HEK293 (cell line): ENCODE measurements around the gene PRSS16.

Experiments
- CTCF ChIA-PET: fragments of 350-600 bp; formaldehyde crosslinking; extraction: SDS; loops from one replicate; lab custom pipeline; 2021; ENCODE audit warnings: antibody characterized with exemption; lab: Yijun Ruan, JAX
- POLR2A ChIA-PET: fragments of 300-600 bp; formaldehyde crosslinking; extraction: SDS; loops from one replicate; lab custom pipeline; 2020; ENCODE audit warnings: antibody characterized with exemption, inconsistent platforms; lab: Yijun Ruan, JAX
- H3K27ac ChIP-seq: fragments of 200-500 bp; sonication (Bioruptor generic); 2 replicates; pipeline ENCODE4 v1.5.1; 2014; ENCODE audit warnings: low read depth, low read length, control low read depth, inconsistent platforms; ENCODE audit errors: extremely low read depth
- H3K36me3 ChIP-seq, 2 experiments: fragments of 200-500 bp in 1 of 2; sonication (Bioruptor generic) in 1 of 2; 1 replicate in 1 of 2; 2 replicates in 1 of 2; pipeline ENCODE4 v1.5.1; 2014 to 2017; ENCODE audit warnings: inconsistent platforms in 2 of 2, low read length in 2 of 2; ENCODE audit not compliant: control insufficient read depth in 2 of 2, insufficient read depth in 1 of 2
- H3K4me1 ChIP-seq: fragments of 200-500 bp; sonication (Bioruptor generic); 2 replicates; pipeline ENCODE4 v1.5.1; 2014; ENCODE audit warnings: mild to moderate bottlenecking, low read length, inconsistent platforms; ENCODE audit not compliant: control insufficient read depth, insufficient read depth
- H3K4me3 ChIP-seq: 2 replicates; pipeline ENCODE4 v1.5.1; 2011; ENCODE audit warnings: low read depth, mild to moderate bottlenecking, control low read depth, low read length, moderate library complexity
- H3K9me3 ChIP-seq: fragments of 200-500 bp; sonication (Bioruptor generic); 2 replicates; pipeline ENCODE4 v1.5.1; 2014; ENCODE audit warnings: low read depth, low read length, inconsistent platforms; ENCODE audit not compliant: control insufficient read depth, insufficient read depth
- AEBP2 ChIP-seq: fragments of 450-650 bp; formaldehyde crosslinking; IDR thresholded peaks from 2 replicates; pipeline ENCODE4 v1.5.1; 2016; ENCODE audit warnings: missing biosample characterization, missing genetic modification characterization, borderline replicate concordance
- GFI1B ChIP-seq: fragments of 450-650 bp; formaldehyde crosslinking; IDR thresholded peaks from 2 replicates; pipeline ENCODE4 v1.5.1; 2016; ENCODE audit warnings: missing biosample characterization, missing genetic modification characterization
- GLIS1 ChIP-seq: fragments of 450-650 bp; formaldehyde crosslinking; IDR thresholded peaks from 2 replicates; pipeline ENCODE4 v1.5.1; 2016; ENCODE audit warnings: missing biosample characterization, missing genetic modification characterization
- OSR2 ChIP-seq: fragments of 450-650 bp; formaldehyde crosslinking; IDR thresholded peaks from 2 replicates; pipeline ENCODE4 v1.5.1; 2016; ENCODE audit warnings: missing biosample characterization, missing genetic modification characterization
- REST ChIP-seq: fragments of 450-650 bp; formaldehyde crosslinking; IDR thresholded peaks from 2 replicates; pipeline ENCODE4 v1.5.1; 2016; ENCODE audit warnings: missing biosample characterization, missing genetic modification characterization
- YY1 ChIP-seq: fragments of 450-650 bp; formaldehyde crosslinking; IDR thresholded peaks from 2 replicates; pipeline ENCODE4 v1.5.1; 2018; ENCODE audit warnings: missing biosample characterization, missing genetic modification characterization
- ZNF174 ChIP-seq: fragments of 450-650 bp; formaldehyde crosslinking; IDR thresholded peaks from 2 replicates; pipeline ENCODE4 v1.5.0; 2017; ENCODE audit warnings: missing biosample characterization, mild to moderate bottlenecking, missing genetic modification characterization
- ZNF426 ChIP-seq: fragments of 450-650 bp; formaldehyde crosslinking; IDR thresholded peaks from 2 replicates; pipeline ENCODE4 v1.5.1; 2017; ENCODE audit warnings: missing biosample characterization, missing genetic modification characterization, mild to moderate bottlenecking, inconsistent platforms, moderate library complexity
- ZNF488 ChIP-seq: fragments of 450-650 bp; formaldehyde crosslinking; IDR thresholded peaks from 2 replicates; pipeline ENCODE4 v1.5.1; 2016; ENCODE audit warnings: missing biosample characterization, missing genetic modification characterization
- ZNF518A ChIP-seq: fragments of 450-650 bp; formaldehyde crosslinking; conservative IDR thresholded peaks from 2 replicates; pipeline ENCODE4 v1.5.1; 2016; ENCODE audit warnings: low read depth, missing biosample characterization, missing genetic modification characterization
- ZNF544 ChIP-seq: fragments of 450-650 bp; formaldehyde crosslinking; IDR thresholded peaks from 2 replicates; pipeline ENCODE4 v1.5.0; 2017; ENCODE audit warnings: missing biosample characterization, missing genetic modification characterization
- ZNF629 ChIP-seq: fragments of 450-650 bp; formaldehyde crosslinking; IDR thresholded peaks from 2 replicates; pipeline ENCODE4 v1.5.1; 2017; ENCODE audit warnings: missing biosample characterization, missing genetic modification characterization
- ZXDB ChIP-seq: fragments of 450-650 bp; formaldehyde crosslinking; IDR thresholded peaks from 2 replicates; pipeline ENCODE4 v1.5.1; 2016; ENCODE audit warnings: missing biosample characterization, missing genetic modification characterization
- TF ChIP-seq, protein P1 (sequence below): fragments of 450-650 bp; formaldehyde crosslinking; IDR thresholded peaks from 2 replicates; pipeline ENCODE4 v1.5.1; 2016; ENCODE audit warnings: missing biosample characterization, missing genetic modification characterization
- TF ChIP-seq, protein P2 (sequence below): fragments of 450-650 bp; formaldehyde crosslinking; IDR thresholded peaks from 2 replicates; pipeline ENCODE4 v1.5.1; 2017; ENCODE audit warnings: missing biosample characterization, missing genetic modification characterization

Gene PRSS16

DNA sequence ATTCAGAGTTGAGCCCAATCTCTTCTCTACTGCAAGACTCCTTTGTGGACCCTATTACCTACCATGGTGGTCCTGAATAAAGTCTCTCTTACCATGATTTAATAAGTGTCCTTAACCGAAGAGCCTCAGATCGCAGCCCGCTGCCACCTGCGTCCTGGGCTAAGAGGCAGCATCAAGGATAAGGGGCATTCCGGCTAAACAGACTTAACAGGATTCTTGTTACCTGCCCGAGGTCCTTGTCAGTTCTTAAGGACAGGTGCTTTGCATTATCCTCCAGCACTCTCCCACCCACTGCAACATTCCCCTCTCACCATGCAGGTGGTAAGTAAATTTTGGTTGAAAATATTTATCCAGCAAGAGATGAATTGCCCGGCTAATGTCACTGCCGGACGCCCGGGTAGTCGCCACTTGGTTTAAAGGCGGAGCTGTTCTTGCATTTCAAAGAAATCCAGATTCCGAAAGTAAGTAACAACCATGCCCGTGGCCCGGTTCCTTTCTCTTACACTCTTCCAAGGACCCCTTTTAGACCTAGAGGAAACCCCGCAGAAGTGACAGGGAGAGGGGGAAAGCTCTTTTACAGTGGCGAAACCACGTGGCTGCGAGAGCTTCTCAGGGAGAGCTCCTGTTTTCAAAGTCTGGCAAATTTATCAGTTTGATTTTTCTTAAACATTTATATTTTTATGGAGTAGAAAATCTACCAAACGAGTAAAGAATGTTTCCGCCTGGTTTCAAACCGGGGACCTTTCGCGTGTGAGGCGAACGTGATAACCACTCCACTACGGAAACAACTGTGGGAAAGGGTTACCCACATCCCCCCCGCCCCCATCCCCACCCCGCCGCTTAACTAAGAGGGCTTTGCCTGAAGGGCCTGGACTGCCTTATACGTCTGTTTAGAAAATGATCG lies 41.9 kb upstream of the PRSS16 start:
- TF ChIP-seq REST, result no peak
- TF ChIP-seq ZXDB, result peak; percentile 93
- CTCF ChIA-PET, result interaction anchor here (0.6 kb wide), 3 partner anchors 305 to 1816 kb away, joined by 3 to 9 read pairs (median 3); no protein-coding TSS in a partner anchor
- POLR2A ChIA-PET, result no interaction called here
- Histone ChIP-seq H3K4me1 (no peaks in the 10 kb centered on the region), H3K9me3 (no peaks in the 10 kb centered on the region), H3K4me3 (no peak overlapping the region), H3K36me3 (no peaks in the 10 kb centered on the region), H3K27ac (no peak overlapping the region)

DNA sequence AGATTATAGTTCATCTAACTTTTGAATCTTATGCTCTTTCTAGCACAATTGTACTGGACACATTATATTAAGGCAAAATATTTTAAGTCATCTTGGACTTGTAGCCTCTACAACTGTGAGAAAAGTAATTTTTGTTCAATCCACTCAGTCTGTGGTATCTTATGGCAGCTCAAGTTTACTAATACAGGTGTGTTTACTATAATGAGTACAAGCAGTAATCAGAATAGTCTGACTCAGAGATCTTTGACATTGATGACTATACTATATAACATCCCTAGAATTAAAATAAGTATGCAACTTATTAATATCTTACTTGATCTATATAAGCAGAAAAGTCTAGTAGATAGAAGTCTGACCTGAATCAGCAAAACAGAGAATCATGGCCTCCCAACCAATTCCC lies 40.7 kb upstream of the PRSS16 start:
- Histone ChIP-seq H3K27ac (no peak overlapping the region), H3K9me3 (no peaks in the 10 kb centered on the region), H3K4me1 (no peaks in the 10 kb centered on the region), H3K36me3 (no peaks in the 10 kb centered on the region), H3K4me3 (no peak overlapping the region)
- ChIA-PET CTCF (no interaction called here), POLR2A (no interaction called here)
- no peak for TF ChIP-seq YY1
- no peak for TF ChIP-seq GFI1B (tag by site-specific recombination)
- no peak for TF ChIP-seq ZNF518A
- no peak for TF ChIP-seq ZNF629 (tag by site-specific recombination)
- no peak for TF ChIP-seq AEBP2 (tag by site-specific recombination)
- no peak for TF ChIP-seq GLIS1
- TF ChIP-seq, protein P1, sequence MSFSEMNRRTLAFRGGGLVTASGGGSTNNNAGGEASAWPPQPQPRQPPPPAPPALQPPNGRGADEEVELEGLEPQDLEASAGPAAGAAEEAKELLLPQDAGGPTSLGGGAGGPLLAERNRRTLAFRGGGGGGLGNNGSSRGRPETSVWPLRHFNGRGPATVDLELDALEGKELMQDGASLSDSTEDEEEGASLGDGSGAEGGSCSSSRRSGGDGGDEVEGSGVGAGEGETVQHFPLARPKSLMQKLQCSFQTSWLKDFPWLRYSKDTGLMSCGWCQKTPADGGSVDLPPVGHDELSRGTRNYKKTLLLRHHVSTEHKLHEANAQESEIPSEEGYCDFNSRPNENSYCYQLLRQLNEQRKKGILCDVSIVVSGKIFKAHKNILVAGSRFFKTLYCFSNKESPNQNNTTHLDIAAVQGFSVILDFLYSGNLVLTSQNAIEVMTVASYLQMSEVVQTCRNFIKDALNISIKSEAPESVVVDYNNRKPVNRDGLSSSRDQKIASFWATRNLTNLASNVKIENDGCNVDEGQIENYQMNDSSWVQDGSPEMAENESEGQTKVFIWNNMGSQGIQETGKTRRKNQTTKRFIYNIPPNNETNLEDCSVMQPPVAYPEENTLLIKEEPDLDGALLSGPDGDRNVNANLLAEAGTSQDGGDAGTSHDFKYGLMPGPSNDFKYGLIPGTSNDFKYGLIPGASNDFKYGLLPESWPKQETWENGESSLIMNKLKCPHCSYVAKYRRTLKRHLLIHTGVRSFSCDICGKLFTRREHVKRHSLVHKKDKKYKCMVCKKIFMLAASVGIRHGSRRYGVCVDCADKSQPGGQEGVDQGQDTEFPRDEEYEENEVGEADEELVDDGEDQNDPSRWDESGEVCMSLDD, result no peak
- TF ChIP-seq OSR2 (tag by site-specific recombination), result no peak
- TF ChIP-seq, protein P2, sequence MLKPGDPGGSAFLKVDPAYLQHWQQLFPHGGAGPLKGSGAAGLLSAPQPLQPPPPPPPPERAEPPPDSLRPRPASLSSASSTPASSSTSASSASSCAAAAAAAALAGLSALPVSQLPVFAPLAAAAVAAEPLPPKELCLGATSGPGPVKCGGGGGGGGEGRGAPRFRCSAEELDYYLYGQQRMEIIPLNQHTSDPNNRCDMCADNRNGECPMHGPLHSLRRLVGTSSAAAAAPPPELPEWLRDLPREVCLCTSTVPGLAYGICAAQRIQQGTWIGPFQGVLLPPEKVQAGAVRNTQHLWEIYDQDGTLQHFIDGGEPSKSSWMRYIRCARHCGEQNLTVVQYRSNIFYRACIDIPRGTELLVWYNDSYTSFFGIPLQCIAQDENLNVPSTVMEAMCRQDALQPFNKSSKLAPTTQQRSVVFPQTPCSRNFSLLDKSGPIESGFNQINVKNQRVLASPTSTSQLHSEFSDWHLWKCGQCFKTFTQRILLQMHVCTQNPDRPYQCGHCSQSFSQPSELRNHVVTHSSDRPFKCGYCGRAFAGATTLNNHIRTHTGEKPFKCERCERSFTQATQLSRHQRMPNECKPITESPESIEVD, result no peak
- no peak for TF ChIP-seq ZNF174 (tag by site-specific recombination)
- TF ChIP-seq ZNF426 (tag by site-specific recombination), result no peak
- no peak for TF ChIP-seq ZNF488
- no peak for TF ChIP-seq ZNF544 (tag by site-specific recombination)
